Chondrocyte (in vitro differentiated cells): ENCODE measurements around the gene ABCA1. TPM values are rescaled to one million over a fixed set of nuclear protein-coding genes. Genes with fewer than 3 reads are reported as not detected.

ENCODE experiments used
- DNase-seq: peaks from one replicate; pipeline ENCODE4 v3.0.0; 2021; ENCODE audit warnings: mixed read lengths, low spot score
- H3K27ac Mint-ChIP-seq: one replicate; pipeline ENCODE4 v1.8.0; 2021; ENCODE audit warnings: mild to moderate bottlenecking, moderate library complexity, mixed read lengths; ENCODE audit not compliant: unreplicated experiment
- H3K27me3 Mint-ChIP-seq: 2 replicates; pipeline ENCODE4 v1.8.0; 2021; ENCODE audit warnings: low read depth, mixed read lengths
- H3K36me3 Mint-ChIP-seq: 2 replicates; pipeline ENCODE4 v1.8.0; 2021; ENCODE audit warnings: low read depth, mixed read lengths
- H3K4me1 Mint-ChIP-seq: 2 replicates; pipeline ENCODE4 v1.8.0; 2021; ENCODE audit warnings: low read depth, mild to moderate bottlenecking, mixed read lengths
- H3K4me3 Mint-ChIP-seq: one replicate; pipeline ENCODE4 v1.8.0; 2021; ENCODE audit warnings: mild to moderate bottlenecking, moderate library complexity, mixed read lengths; ENCODE audit not compliant: unreplicated experiment
- H3K9me3 Mint-ChIP-seq: 2 replicates; pipeline ENCODE4 v1.8.0; 2021; ENCODE audit warnings: low read depth, mixed read lengths
- total RNA-seq: library from RNA; stranded (reverse); gene quantifications from 3 replicates; pipeline ENCODE4 v1.2.1, GENCODE V29; 2021
- TF ChIP-seq, protein P1 (sequence below): fragments of 200-600 bp; sonication (generic); IDR thresholded peaks from 2 replicates; pipeline ENCODE4 v1.5.0; 2021; ENCODE audit warnings: antibody characterized with exemption, mild to moderate bottlenecking, moderate library complexity

Gene ABCA1
- total RNA-seq, 1 donor from 2014 or later: 22.4 TPM

DNA sequence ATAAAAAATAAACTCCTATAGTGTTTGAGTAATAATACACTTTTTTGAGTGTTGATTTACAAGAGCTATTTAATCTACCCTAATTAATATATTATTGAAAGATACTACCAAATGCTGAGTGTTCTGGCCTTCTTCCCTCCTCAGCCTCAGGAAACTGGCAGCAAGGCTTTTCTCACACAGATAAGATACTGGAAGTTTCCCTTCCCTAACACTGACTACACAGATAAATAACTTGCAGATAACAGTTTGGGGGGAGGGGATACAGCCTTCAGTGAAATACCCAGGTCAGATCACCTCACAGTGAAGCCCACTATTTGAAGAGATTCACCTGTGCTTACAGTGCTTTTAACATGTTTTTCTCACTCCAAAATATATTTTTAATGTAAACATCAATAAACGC lies 182.1 kb downstream of the ABCA1 start:
- DNase-seq: no peak
- no peak overlapping the region for H3K27ac Mint-ChIP-seq
- H3K4me1 Mint-ChIP-seq: peaks cover 21% of the 10 kb centered on the region
- no peaks in the 10 kb centered on the region for H3K36me3 Mint-ChIP-seq
- no peaks in the 10 kb centered on the region for H3K9me3 Mint-ChIP-seq
- peaks cover 2% of the 10 kb centered on the region for H3K27me3 Mint-ChIP-seq
- no peak overlapping the region for H3K4me3 Mint-ChIP-seq
- TF ChIP-seq, protein P1, sequence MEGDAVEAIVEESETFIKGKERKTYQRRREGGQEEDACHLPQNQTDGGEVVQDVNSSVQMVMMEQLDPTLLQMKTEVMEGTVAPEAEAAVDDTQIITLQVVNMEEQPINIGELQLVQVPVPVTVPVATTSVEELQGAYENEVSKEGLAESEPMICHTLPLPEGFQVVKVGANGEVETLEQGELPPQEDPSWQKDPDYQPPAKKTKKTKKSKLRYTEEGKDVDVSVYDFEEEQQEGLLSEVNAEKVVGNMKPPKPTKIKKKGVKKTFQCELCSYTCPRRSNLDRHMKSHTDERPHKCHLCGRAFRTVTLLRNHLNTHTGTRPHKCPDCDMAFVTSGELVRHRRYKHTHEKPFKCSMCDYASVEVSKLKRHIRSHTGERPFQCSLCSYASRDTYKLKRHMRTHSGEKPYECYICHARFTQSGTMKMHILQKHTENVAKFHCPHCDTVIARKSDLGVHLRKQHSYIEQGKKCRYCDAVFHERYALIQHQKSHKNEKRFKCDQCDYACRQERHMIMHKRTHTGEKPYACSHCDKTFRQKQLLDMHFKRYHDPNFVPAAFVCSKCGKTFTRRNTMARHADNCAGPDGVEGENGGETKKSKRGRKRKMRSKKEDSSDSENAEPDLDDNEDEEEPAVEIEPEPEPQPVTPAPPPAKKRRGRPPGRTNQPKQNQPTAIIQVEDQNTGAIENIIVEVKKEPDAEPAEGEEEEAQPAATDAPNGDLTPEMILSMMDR: no peak

DNA sequence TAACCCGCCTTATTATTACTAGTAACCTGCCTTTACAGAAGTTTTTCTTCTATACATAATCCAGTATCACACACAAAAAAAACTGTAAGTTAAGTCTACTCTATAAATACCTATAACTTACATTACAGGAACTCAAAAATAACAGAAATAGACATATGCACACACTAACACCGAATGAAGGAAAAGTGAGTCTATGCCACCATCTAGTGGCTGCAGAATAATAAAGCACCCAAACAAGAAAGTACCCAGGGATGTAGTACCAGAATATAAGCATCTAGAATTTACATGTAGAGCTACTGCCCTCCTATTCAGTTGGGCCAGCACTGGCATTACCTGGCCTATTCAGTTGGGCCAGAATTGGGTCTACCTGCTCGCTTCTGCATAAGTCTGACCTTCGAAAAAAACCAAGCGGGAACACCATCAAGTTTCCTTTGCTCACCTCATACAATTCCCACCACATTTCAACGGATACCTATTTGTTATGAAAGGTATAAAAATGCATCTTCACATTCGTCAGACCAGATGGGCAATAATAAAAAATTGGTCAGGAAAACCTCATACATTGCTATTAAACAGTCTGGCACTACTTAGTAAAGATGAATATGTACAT lies 184.5 kb downstream of the ABCA1 start:
- peaks cover 19% of the 10 kb centered on the region for H3K4me1 Mint-ChIP-seq

DNA sequence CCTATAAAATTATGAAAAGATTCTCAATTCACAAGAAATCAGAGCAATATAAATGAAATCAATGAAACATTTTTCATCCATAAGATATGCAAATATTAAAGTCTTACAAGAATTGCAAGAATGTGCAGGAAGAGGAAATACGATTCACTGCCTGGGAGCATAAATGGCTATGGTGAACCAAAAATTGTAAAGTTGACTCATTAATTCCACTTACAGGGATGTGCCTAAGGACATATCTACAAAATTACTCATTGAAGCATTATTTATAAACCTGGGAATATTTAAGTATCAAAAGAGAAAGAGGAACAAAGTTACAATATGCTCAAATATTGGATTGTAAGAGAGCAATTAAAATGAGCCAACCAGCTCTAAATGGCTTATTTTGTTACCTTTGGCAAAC lies 187.3 kb downstream of the ABCA1 start:
- no peak for DNase-seq
- Mint-ChIP-seq H3K9me3 (no peaks in the 10 kb centered on the region), H3K36me3 (no peaks in the 10 kb centered on the region), H3K27me3 (no peaks in the 10 kb centered on the region), H3K4me3 (no peak overlapping the region), H3K27ac (no peak overlapping the region), H3K4me1 (peaks cover 11% of the 10 kb centered on the region)
- TF ChIP-seq, protein P1: no peak

More for the DNA sequence above, 184.5 kb downstream of the ABCA1 start:
- peaks cover 2% of the 10 kb centered on the region for H3K27me3 Mint-ChIP-seq
- no peak overlapping the region for H3K27ac Mint-ChIP-seq
- TF ChIP-seq, protein P1: peak; percentile 93
- no peak overlapping the region for H3K4me3 Mint-ChIP-seq
- H3K36me3 Mint-ChIP-seq: no peaks in the 10 kb centered on the region
- no peak for DNase-seq
- no peaks in the 10 kb centered on the region for H3K9me3 Mint-ChIP-seq

DNA sequence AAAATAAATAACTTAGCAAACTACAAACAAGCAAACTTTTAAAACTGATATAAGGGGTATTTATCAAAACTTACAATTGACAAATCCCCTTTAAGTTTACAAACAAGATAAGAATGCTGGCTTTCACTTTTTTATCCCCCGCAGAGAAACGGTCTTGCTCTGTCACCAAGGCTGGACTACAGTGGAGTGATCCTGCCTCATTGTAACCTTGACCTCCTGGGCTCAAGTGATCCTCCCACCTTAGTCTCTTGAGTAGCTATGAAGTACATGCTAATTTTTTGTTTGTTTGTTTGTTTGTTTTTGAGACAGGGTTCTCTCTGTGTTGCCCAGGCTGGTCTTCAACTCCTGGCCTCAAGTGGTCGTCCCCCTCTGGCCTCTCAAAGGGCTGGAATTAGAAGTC lies 189.5 kb downstream of the ABCA1 start:
- DNase-seq: no peak
- Mint-ChIP-seq H3K4me3 (no peak overlapping the region), H3K36me3 (no peaks in the 10 kb centered on the region), H3K27me3 (peaks cover under 1% of the 10 kb centered on the region), H3K27ac (no peak overlapping the region), H3K4me1 (peaks cover 11% of the 10 kb centered on the region), H3K9me3 (no peaks in the 10 kb centered on the region)
- TF ChIP-seq, protein P1: no peak

Other genes with a start within 250 kb of the ABCA1 start
- gene OR13D1, start 233.6 kb downstream of the ABCA1 start, total RNA-seq: not detected in 3 replicates
- 33.2 to 39.0 TPM (median 33.9 TPM) in 3 replicates for gene NIPSNAP3A, start 180.5 kb downstream of the ABCA1 start, total RNA-seq
- gene NIPSNAP3B, start 164.0 kb downstream of the ABCA1 start, total RNA-seq: 2.1 to 3.8 TPM (median 2.3 TPM) in 3 replicates